GM12878 (cell line): ENCODE data around the gene INO80D. TPM values are rescaled to one million over a fixed set of nuclear protein-coding genes. Genes with fewer than 3 reads are reported as not detected.
A peak's percentile ranks its signal among the peaks of the same experiment; 100 is the strongest.

Source experiments
- ATAC-seq: fragments of 200-7000 bp; cut with Tn5 transposase; 3 replicates; pipeline ENCODE4 v1.9.1; 2020; ENCODE audit warnings: mild to moderate bottlenecking, moderate library complexity
- Bru-seq: library from RNA; stranded (reverse); fragments of 400-500 nt; gene quantifications from one replicate; lab custom pipeline; 2021; lab: Mats Ljungman, UMichigan
- BruChase-seq, 2 experiments: library from RNA; stranded (reverse); fragments of 400-500 nt; gene quantifications; one replicate each; lab custom pipeline; 2021; lab: Mats Ljungman, UMichigan
- BruUV-seq: library from RNA; stranded (reverse); fragments of 400-500 nt; replicated peaks from 2 replicates; lab custom pipeline; 2021; lab: Mats Ljungman, UMichigan
- CTCF ChIA-PET: fragments of 300-600 bp; sonication (Branson Sonifier 250); formaldehyde crosslinking; extraction: SDS; loops from one replicate; lab custom pipeline; 2021; ENCODE audit warnings: inconsistent platforms; lab: Yijun Ruan, JAX
- POLR2A ChIA-PET: fragments of 350-600 bp; formaldehyde crosslinking; extraction: SDS; loops from one replicate; lab custom pipeline; 2021; ENCODE audit warnings: inconsistent platforms; lab: Charles Lee
- RAD21 ChIA-PET: fragments of 300-600 bp; sonication (Branson Sonifier 250); formaldehyde crosslinking; loops from one replicate; lab custom pipeline; 2023; ENCODE audit warnings: antibody characterized with exemption; ENCODE audit not compliant: unreplicated experiment; lab: Charles Lee
- SMC1A ChIA-PET: fragments of 300-600 bp; sonication (Branson Sonifier 250); formaldehyde crosslinking; loops from one replicate; lab custom pipeline; 2023; ENCODE audit not compliant: unreplicated experiment, uncharacterized antibody; lab: Charles Lee
- DNase-seq: peaks from one replicate; pipeline ENCODE4 v3.0.0-alpha.2; 2011; ENCODE audit warnings: low read depth, low spot score
- FAIRE-seq: peaks from 3 replicates; lab custom pipeline; 2011; peaks lifted over from hg19 to GRCh38; lab: Jason Lieb, UNC
- H2AFZ ChIP-seq: 2 replicates; pipeline ENCODE4 v1.6.0; 2011; ENCODE audit warnings: low read depth, low read length, control low read depth; ENCODE audit not compliant: control insufficient read depth
- H3K27ac ChIP-seq: 2 replicates; pipeline ENCODE4 v1.5.1; 2011; ENCODE audit warnings: control low read depth; ENCODE audit not compliant: control insufficient read depth, insufficient read depth
- H3K27me3 ChIP-seq, 2 experiments: replicated peaks in 1 of 2; 2 replicates each; pipeline versions ENCODE4 v1.6.0 to v1.6.1; 2011; ENCODE audit warnings: low read length in 1 of 2; ENCODE audit not compliant: control insufficient read depth in 2 of 2, insufficient read depth in 2 of 2
- H3K36me3 ChIP-seq, 2 experiments: 2 replicates each; pipeline ENCODE4 v1.5.1; 2011; ENCODE audit warnings: low read length in 1 of 2; ENCODE audit not compliant: control insufficient read depth in 2 of 2, insufficient read depth in 2 of 2
- H3K4me1 ChIP-seq: 2 replicates; pipeline ENCODE4 v1.6.1; 2011; ENCODE audit warnings: mild to moderate bottlenecking, low read length, moderate library complexity, mixed read lengths; ENCODE audit not compliant: control insufficient read depth, insufficient read depth
- H3K4me2 ChIP-seq: 2 replicates; pipeline ENCODE4 v1.6.0; 2011; ENCODE audit warnings: control low read depth; ENCODE audit not compliant: control insufficient read depth, insufficient read depth
- H3K4me3 ChIP-seq: fragments of 200-600 bp; sonication (generic); 2 replicates; pipeline ENCODE4 v1.5.1; 2016
- H3K79me2 ChIP-seq: 2 replicates; pipeline ENCODE4 v1.6.0; 2011; ENCODE audit warnings: low read length; ENCODE audit not compliant: control insufficient read depth, insufficient read depth
- H3K9ac ChIP-seq: 2 replicates; pipeline ENCODE4 v1.8.0; 2011; ENCODE audit warnings: low read length, control low read depth, mixed read lengths; ENCODE audit not compliant: control insufficient read depth, insufficient read depth
- H3K9me3 ChIP-seq: replicated peaks from 3 replicates; pipeline ENCODE4 v1.5.1; 2011; ENCODE audit warnings: mild to moderate bottlenecking, low read length; ENCODE audit not compliant: control insufficient read depth, insufficient read depth
- H4K20me1 ChIP-seq: 2 replicates; pipeline ENCODE4 v1.6.0; 2011; ENCODE audit not compliant: control insufficient read depth, insufficient read depth
- BACH1 ChIP-seq: fragments of 450-650 bp; IDR thresholded peaks from 2 replicates; pipeline ENCODE4 v1.6.1; 2017; ENCODE audit warnings: mild to moderate bottlenecking, borderline replicate concordance
- CREM ChIP-seq: IDR thresholded peaks from 2 replicates; pipeline ENCODE4 v1.6.1; 2014; ENCODE audit warnings: antibody characterized with exemption, low read depth
- E2F8 ChIP-seq: fragments of 450-650 bp; IDR thresholded peaks from 2 replicates; pipeline ENCODE4 v1.6.1; 2018; ENCODE audit warnings: mild to moderate bottlenecking, low read depth, moderate library complexity; ENCODE audit not compliant: partially characterized antibody
- ETV6 ChIP-seq, 2 experiments: fragments of 450-650 bp in 1 of 2; IDR thresholded peaks in 1 of 2; conservative IDR thresholded peaks in 1 of 2; 2 replicates each; pipeline ENCODE4 v1.6.1; 2014; ENCODE audit warnings: antibody characterized with exemption in 1 of 2, borderline replicate concordance in 1 of 2, low read depth in 1 of 2, mild to moderate bottlenecking in 1 of 2, moderate library complexity in 1 of 2
- FOXK2 ChIP-seq: fragments of 450-650 bp; IDR thresholded peaks from 2 replicates; pipeline ENCODE4 v1.6.1; 2017; ENCODE audit warnings: mild to moderate bottlenecking, moderate library complexity
- HSF1 ChIP-seq: fragments of 150-350 bp; IDR thresholded peaks from 2 replicates; pipeline ENCODE4 v1.6.1; 2014; ENCODE audit warnings: mild to moderate bottlenecking, low read depth, low read length
- IKZF1 ChIP-seq: fragments of 450-650 bp; conservative IDR thresholded peaks from 2 replicates; pipeline ENCODE4 v1.6.1; 2017; ENCODE audit warnings: antibody characterized with exemption, mild to moderate bottlenecking
- MTA2 ChIP-seq: fragments of 450-650 bp; IDR thresholded peaks from 2 replicates; pipeline ENCODE4 v1.6.1; 2016; ENCODE audit warnings: low read depth, mild to moderate bottlenecking, moderate library complexity
- NFIC ChIP-seq: IDR thresholded peaks from 2 replicates; pipeline ENCODE4 v1.6.1; 2012; ENCODE audit warnings: low read depth, mild to moderate bottlenecking, inconsistent platforms, low read length, moderate library complexity
- POU2F2 ChIP-seq: IDR thresholded peaks from 3 replicates; pipeline ENCODE4 v1.6.1; 2011; ENCODE audit warnings: low read depth, mild to moderate bottlenecking, low read length, borderline replicate concordance
- SIN3A ChIP-seq: IDR thresholded peaks from 2 replicates; pipeline ENCODE4 v1.6.1; 2012; ENCODE audit warnings: low read depth, low read length, improper control_type of control experiment
- ZNF24 ChIP-seq: fragments of 450-650 bp; IDR thresholded peaks from 2 replicates; pipeline ENCODE4 v1.6.1; 2017; ENCODE audit warnings: antibody characterized with exemption, mild to moderate bottlenecking
- WGBS: methylation state at CpG from one replicate; pipeline ENCODE4 v1.1.6; 2016; ENCODE audit warnings: low lambda C conversion rate; ENCODE audit not compliant: insufficient replicate concordance, insufficient coverage; ENCODE audit errors: missing lambda C conversion rate; 5-methylcytosine and 5-hydroxymethylcytosine counted together
- in situ Hi-C: fragments of 300-500 bp; cut with MboI; formaldehyde crosslinking; loops from 9 replicates; pipeline ENCODE4 v1.14.3; 2018; ENCODE audit warnings: mixed read lengths
- intact Hi-C: fragments of 100-400 bp; cut with micrococcal nuclease; formaldehyde crosslinking; loops from one replicate; pipeline ENCODE4 v1.14.2; 2022; ENCODE audit not compliant: unreplicated experiment
- long read RNA-seq, 2 experiments: library from polyadenylated mRNA; unstranded; transcript quantifications; one replicate each; pipeline ENCODE4 v2.0.0, GENCODE V29; 2019 to 2020
- polyA minus RNA-seq, 3 experiments: library from RNA; depleted of rRNA, polyadenylated mRNA; stranded (reverse); fragments of >200 nt; gene quantifications; 2 replicates each; pipeline ENCODE4 v1.2.3, GENCODE V29; 2011
- polyA plus RNA-seq, 11 experiments: library from polyadenylated mRNA; depleted of rRNA in 4 of 11; unstranded in 6 of 11; stranded (reverse) in 5 of 11; fragments of >200 nt; fragmentation: Nextera tagmentation in 4 of 11; fragmentation: Illumina TruSeq in 1 of 11; extraction: Ambion mirVana in 4 of 11; extraction: Trizol in 1 of 11; gene quantifications; 1 replicate in 1 of 11; 2 replicates in 10 of 11; pipeline versions ENCODE4 v1.2.1 to v1.2.3, GENCODE V29; 2011 to 2016; ENCODE audit warnings: inconsistent platforms in 2 of 11, missing spikeins in 2 of 11, low read depth in 1 of 11
- total RNA-seq, 4 experiments: library from RNA; depleted of rRNA in 3 of 4; stranded (reverse); fragments of >200 nt in 3 of 4; fragmentation: Illumina TruSeq in 1 of 4; extraction: Trizol in 1 of 4; gene quantifications; 2 replicates each; pipeline versions ENCODE4 v1.2.1 to v1.2.3, GENCODE V29; 2013 to 2021

Gene INO80D
- 44.6 and 48.4 TPM in 2 replicates for total RNA-seq (2013; cell fraction: nucleolus; rRNA removed)
- total RNA-seq (2014; rRNA removed), result 6.3 and 7.9 TPM in 2 replicates
- total RNA-seq (2014; rRNA removed; fragmentation: Illumina TruSeq; extraction: Trizol), result 6.5 and 7.2 TPM in 2 replicates
- total RNA-seq (2021), result 15.3 and 16.3 TPM in 2 replicates
- 2.3 TPM for polyA plus RNA-seq (2011; ENCODE audit: low read depth)
- polyA plus RNA-seq (2011; rRNA removed), result 8.1 and 10.5 TPM in 2 replicates
- 4.8 and 5.4 TPM in 2 replicates for polyA plus RNA-seq (2011; cell fraction: cytosol; rRNA removed)
- polyA plus RNA-seq (2011; cell fraction: nucleus; rRNA removed), result 10.1 and 10.6 TPM in 2 replicates
- polyA plus RNA-seq (2012), result 3.3 and 4.1 TPM in 2 replicates
- polyA plus RNA-seq (2014; fragmentation: Illumina TruSeq; extraction: Trizol), result 3.9 and 4.9 TPM in 2 replicates
- polyA plus RNA-seq (2014; fragmentation: Nextera tagmentation; extraction: Ambion mirVana), result 1 to 10 TPM in 1 of 2 experiments, under 1 TPM in 1; 0.73 to 1.9 TPM
- 3.1 and 3.2 TPM in 2 replicates for polyA plus RNA-seq (2014; rRNA removed)
- polyA plus RNA-seq (2016; fragmentation: Nextera tagmentation; extraction: Ambion mirVana), result 1 to 10 TPM; 4.5 to 4.8 TPM
- polyA minus RNA-seq (2011; rRNA and poly(A)+ RNA removed), result 45.5 and 48.5 TPM in 2 replicates
- polyA minus RNA-seq (2011; cell fraction: cytosol; rRNA and poly(A)+ RNA removed), result 12.4 and 15.3 TPM in 2 replicates
- polyA minus RNA-seq (2011; cell fraction: nucleus; rRNA and poly(A)+ RNA removed), result 15.7 and 21.5 TPM in 2 replicates
- percentile 83 among the genes with signal in this experiment for Bru-seq, nascent RNA
- BruChase-seq, experiment 1, labeled RNA remaining after a 6-hour chase, result percentile 86 among the genes with signal in this experiment
- BruChase-seq, experiment 2, labeled RNA remaining after a 2-hour chase, result percentile 91 among the genes with signal in this experiment
- long read RNA-seq, experiment 1, partial matches to known transcripts, result 1 of 2 reads
- long read RNA-seq, experiment 1, other reads (novel, unspliced or antisense), result 1 of 2 reads
- long read RNA-seq, experiment 2, partial matches to known transcripts, result 19 of 27 reads
- long read RNA-seq, experiment 2, other reads (novel, unspliced or antisense), result 8 of 27 reads

- Histone ChIP-seq H3K4me1 (peaks cover 13% of the 10 kb centered on the region), H3K9me3 (no peaks in the 10 kb centered on the region), H3K4me3 (peak within 1 kb of the TSS; percentile 100), H3K27me3 (no peaks in the 10 kb centered on the region), H3K4me2 (peak within 1 kb of the TSS; percentile 78), H4K20me1 (no peaks in the 10 kb centered on the region), H3K79me2 (peaks cover 68% of the 10 kb centered on the region), H3K27ac (peak within 1 kb of the TSS; percentile 97), H3K36me3 (no peaks in the 10 kb centered on the region), H2AFZ (peak within 1 kb of the TSS; percentile 88), H3K9ac (peak within 1 kb of the TSS; percentile 98)
- POLR2A ChIA-PET, result interaction anchor here (0.6 to 2.9 kb wide), 3 partner anchors 11 to 74 kb away, joined by 4 to 14 read pairs (median 4); partner anchors contain the start of genes EEF1B2 and NDUFS1
- intact Hi-C loops, result loop anchor here (1.0 kb wide), 1 partner anchor 73 kb away; the partner anchor contains the start of genes EEF1B2 and NDUFS1
- FAIRE-seq (peak; percentile 93), ATAC-seq (peak; percentile 91), DNase-seq (peak; percentile 60)
- under 1% methylated on average over 39 of the region's 39 CpGs for WGBS
- SMC1A ChIA-PET, result interaction anchor here (1.0 to 3.7 kb wide), 5 partner anchors 11 to 65 kb away, joined by 3 to 20 read pairs (median 4); no protein-coding TSS in a partner anchor
- CTCF ChIA-PET, result interaction anchor here (0.7 to 1.2 kb wide), 5 partner anchors 8 to 84 kb away, joined by 3 to 6 read pairs (median 3); no protein-coding TSS in a partner anchor
- in situ Hi-C loops, result no loop called here
- BruUV-seq, result TSS peak; percentile 75
- RAD21 ChIA-PET, result interaction anchor here (1.6 kb wide), 1 partner anchor 10 kb away, joined by 4 read pairs; no protein-coding TSS in a partner anchor
- TF ChIP-seq FOXK2 (no peak), E2F8 (no peak), NFIC (0 out of 2 replicates have a peak, but pooled peaks have one; percentile 17), SIN3A (peak; percentile 71; the same call in 1 of the 2 replicates), ETV6 (conservative IDR thresholded peaks at IDR 0.05 in 1 of 2, IDR thresholded peaks at IDR 0.05 in 1 of 2; ENCODE audit: borderline replicate concordance in 1 of 2, low read depth in 1 of 2) (peak in 1 of 2 experiments; percentile 20; a peak in 1 of 4 replicates), HSF1 (no peak), CREM (0 out of 2 replicates have a peak, but pooled peaks have one; percentile 36), IKZF1 (peak; percentile 73; the same call in 1 of the 2 replicates), ZNF24 (0 out of 2 replicates have a peak, but pooled peaks have one; percentile 17), POU2F2 (peak; percentile 51; the same call in 2 of the 3 replicates), MTA2 (0 out of 2 replicates have a peak, but pooled peaks have one; percentile 18), BACH1 (no peak)
Observed at GRCh38 chr2:206085742-206086445, at the start of gene INO80D. Gene INO80D (minus strand): TSS chr2:206086174. CDS start chr2:206063016, 23,158 bp downstream.
